ENCODE measurements around the gene BRICD5.

- TF ChIP-seq POLR2A (IDR thresholded peaks at IDR 0.05; ENCODE audit: low read depth, low read length) (no peak), POLR2AphosphoS5 (IDR thresholded peaks at IDR 0.05; ENCODE audit: low read depth, low read length) (no peak), TAF1 (IDR thresholded peaks at IDR 0.05; ENCODE audit: low read depth, low read length) (no peak)
Observed at GRCh38 chr16:2244926-2245795, 34.5 kb upstream of the BRICD5 start.

Measured in GM12891 (cell line).